ENCODE results near the gene CCDC33. TPM values are rescaled to one million over a fixed set of nuclear protein-coding genes. Genes with fewer than 3 reads are reported as not detected.

The CCDC33 gene
- total and polyA plus RNA-seq, 2 experiments from 2014 or later: 2.6 to 2.8 TPM

- TF ChIP-seq ZNF462 (CRISPR knock-in tag; IDR thresholded peaks at IDR 0.05) (no peak), REST (IDR thresholded peaks at IDR 0.05; ENCODE audit: unreplicated experiment) (no peak)
Measured at GRCh38 chr15:74233851-74234597, 2.1 kb upstream of the CCDC33 start (continued).

- H3K4me3 ChIP-seq: no peak overlapping the region
- H3K27ac ChIP-seq (ENCODE audit: low read depth): no peak overlapping the region
- ATAC-seq (peak; percentile 11; the same call in 2 of the 3 replicates), DNase-seq (ENCODE audit: low spot score) (no peak)
- H3K27me3 ChIP-seq (ENCODE audit: insufficient read depth): peaks cover 5% of the 10 kb centered on the region
- Mint-ChIP-seq H3K4me3 (no peak overlapping the region), H3K4me1 (peaks cover 34% of the 10 kb centered on the region), H3K27ac (no peak overlapping the region), H3K9me3 (no peaks in the 10 kb centered on the region; the same call in 2 of the 3 replicates), H3K27me3 (ENCODE audit: insufficient read depth, low read depth, poor library complexity) (peaks cover 24% of the 10 kb centered on the region), H3K36me3 (ENCODE audit: low read depth) (no peaks in the 10 kb centered on the region)
- H3K36me3 ChIP-seq (ENCODE audit: insufficient read depth): no peaks in the 10 kb centered on the region
- no peaks in the 10 kb centered on the region for H3K9me2 ChIP-seq (ENCODE audit: insufficient read depth)
- no peaks in the 10 kb centered on the region for H3F3A ChIP-seq (replicated peaks; ENCODE audit: low read depth)
- H3K79me2 ChIP-seq (replicated peaks; ENCODE audit: insufficient read depth): no peaks in the 10 kb centered on the region
- H2AFZ ChIP-seq: no peak overlapping the region
- H4K20me1 ChIP-seq (replicated peaks; ENCODE audit: insufficient read depth): no peaks in the 10 kb centered on the region; the same call in 1 of the 2 replicates
- H3K4me2 ChIP-seq: no peak overlapping the region
- no peaks in the 10 kb centered on the region for H3K4me1 ChIP-seq (ENCODE audit: insufficient read depth)
- TF ChIP-seq EZH2 (IDR thresholded peaks at IDR 0.05; ENCODE audit: low read depth, unreplicated experiment): no peak
- no peak for TF ChIP-seq ZNF462 (CRISPR knock-in tag; IDR thresholded peaks at IDR 0.05)
Measured at GRCh38 chr15:74234598-74234875, 1.6 kb upstream of the CCDC33 start.

All from GM23338 (cell line).